Measurements from ENCODE around the gene CTIF.
"Not testable (repeated sequence)": the region's sequence is repeated elsewhere in the genome, so short reads cannot be mapped to it uniquely, and the experiment has no call there.

The CTIF gene

GRCh38 chr18:48643262-48643661, 104.4 kb downstream of the CTIF start:
- no peak for DNase-seq (ENCODE audit: low read depth)

- DNase-seq (ENCODE audit: low read depth), result no peak
Measured at GRCh38 chr18:48644029-48644428, 105.2 kb downstream of the CTIF start.

- no peak for DNase-seq (ENCODE audit: low read depth)
Measured at GRCh38 chr18:48645427-48646002, 106.7 kb downstream of the CTIF start.

GRCh38 chr18:48646976-48647375, 108.1 kb downstream of the CTIF start:
- DNase-seq (ENCODE audit: low read depth), result no peak

- DNase-seq (ENCODE audit: low read depth), result no peak
Measured at GRCh38 chr18:48649231-48649630, 110.4 kb downstream of the CTIF start.

GRCh38 chr18:48654591-48654990, 115.8 kb downstream of the CTIF start:
- DNase-seq (ENCODE audit: low read depth), result not testable (repeated sequence)

GRCh38 chr18:48655508-48655907, 116.7 kb downstream of the CTIF start:
- DNase-seq (ENCODE audit: low read depth), result no peak

GRCh38 chr18:48656176-48656575, 117.3 kb downstream of the CTIF start:
- DNase-seq (ENCODE audit: low read depth), result no peak

- no peak for DNase-seq (ENCODE audit: low read depth)
Measured at GRCh38 chr18:48656582-48656981, 117.8 kb downstream of the CTIF start.

GRCh38 chr18:48657447-48658120, 118.8 kb downstream of the CTIF start:
- DNase-seq (ENCODE audit: low read depth), result no peak

GRCh38 chr18:48658721-48659120, 119.9 kb downstream of the CTIF start:
- DNase-seq (ENCODE audit: low read depth), result no peak

GRCh38 chr18:48659188-48660009, 120.6 kb downstream of the CTIF start:
- no peak for DNase-seq (ENCODE audit: low read depth)

GRCh38 chr18:48660346-48661228, 121.8 kb downstream of the CTIF start:
- DNase-seq (ENCODE audit: low read depth), result no peak

- DNase-seq (ENCODE audit: low read depth), result no peak
Measured at GRCh38 chr18:48661421-48661820, 122.6 kb downstream of the CTIF start.

- no peak for DNase-seq (ENCODE audit: low read depth)
Measured at GRCh38 chr18:48662011-48662661, 123.3 kb downstream of the CTIF start.

- DNase-seq (ENCODE audit: low read depth), result no peak
Measured at GRCh38 chr18:48663096-48663930, 124.5 kb downstream of the CTIF start.

GRCh38 chr18:48663931-48664847, 125.4 kb downstream of the CTIF start:
- peak; percentile 43 for DNase-seq (ENCODE audit: low read depth)

GRCh38 chr18:48665654-48666053, 126.8 kb downstream of the CTIF start:
- no peak for DNase-seq (ENCODE audit: low read depth)

- no peak for DNase-seq (ENCODE audit: low read depth)
Measured at GRCh38 chr18:48666613-48667012, 127.8 kb downstream of the CTIF start.
